Cardiac muscle cell (in vitro differentiated cells and primary cell): ENCODE measurements around the gene KNTC1. TPM values are rescaled to one million over a fixed set of nuclear protein-coding genes. Genes with fewer than 3 reads are reported as not detected.

Source experiments
- DNase-seq, 2 donors: peaks; one replicate each; pipeline versions ENCODE4 v3.0.0 to v3.0.0-alpha.2; 2010 to 2017; ENCODE audit warnings: low read depth in 1 of 2, low spot score in 1 of 2
- H3K27ac ChIP-seq: fragments of 200-600 bp; sonication (generic); 2 replicates; pipeline ENCODE4 v1.5.1; 2016
- H3K27me3 ChIP-seq: fragments of 200-600 bp; sonication (generic); 2 replicates; pipeline ENCODE4 v1.6.0; 2016; ENCODE audit warnings: control low read depth
- H3K36me3 ChIP-seq: fragments of 200-600 bp; sonication (generic); 2 replicates; pipeline ENCODE4 v1.5.1; 2016; ENCODE audit warnings: control low read depth
- H3K4me1 ChIP-seq: fragments of 200-600 bp; sonication (generic); 2 replicates; pipeline ENCODE4 v1.8.1; 2017; ENCODE audit warnings: low read depth, mild to moderate bottlenecking, mixed run types
- H3K4me3 ChIP-seq: fragments of 200-600 bp; sonication (generic); 2 replicates; pipeline ENCODE4 v1.5.1; 2016; ENCODE audit warnings: mild to moderate bottlenecking
- H3K9me3 ChIP-seq: fragments of 200-600 bp; sonication (generic); 2 replicates; pipeline ENCODE4 v1.5.1; 2017; ENCODE audit warnings: low read depth, mild to moderate bottlenecking, control low read depth
- CTCF ChIP-seq: IDR thresholded peaks from 2 replicates; pipeline ENCODE4 v1.5.1; 2012; ENCODE audit warnings: low read depth, mild to moderate bottlenecking, low read length
- polyA plus RNA-seq: library from polyadenylated mRNA; unstranded; fragments of >200 nt; fragmentation: Nextera tagmentation; extraction: Ambion mirVana; gene quantifications from 2 replicates; pipeline ENCODE4 v1.2.1, GENCODE V29; 2016
- total RNA-seq: library from RNA; depleted of rRNA; stranded (reverse); fragments of >200 nt; gene quantifications from 2 replicates; pipeline ENCODE4 v1.2.3, GENCODE V29; 2016

Gene KNTC1
- total and polyA plus RNA-seq, 2 experiments from 2014 or later = 18.1 to 24.3 TPM

GRCh38 chr12:122596838-122597237, 69.8 kb downstream of the KNTC1 start:
- Histone ChIP-seq H3K36me3 (peaks cover 5% of the 10 kb centered on the region), H3K9me3 (no peaks in the 10 kb centered on the region), H3K27ac (no peak overlapping the region), H3K4me1 (no peaks in the 10 kb centered on the region), H3K4me3 (no peak overlapping the region), H3K27me3 (no peaks in the 10 kb centered on the region)
- DNase-seq = no peak
- no peak for TF ChIP-seq CTCF

- Histone ChIP-seq H3K27ac (no peak overlapping the region), H3K36me3 (peaks cover 3% of the 10 kb centered on the region), H3K4me3 (no peak overlapping the region), H3K9me3 (no peaks in the 10 kb centered on the region), H3K27me3 (no peaks in the 10 kb centered on the region), H3K4me1 (no peaks in the 10 kb centered on the region)
- DNase-seq = no peak
- no peak for TF ChIP-seq CTCF
Measured at GRCh38 chr12:122602456-122602855, 75.4 kb downstream of the KNTC1 start.

- H3K9me3 ChIP-seq = no peaks in the 10 kb centered on the region
- H3K4me1 ChIP-seq = no peaks in the 10 kb centered on the region
- H3K4me3 ChIP-seq = no peak overlapping the region
- H3K27ac ChIP-seq = no peak overlapping the region
- no peaks in the 10 kb centered on the region for H3K27me3 ChIP-seq
- DNase-seq = no peak
- TF ChIP-seq CTCF = no peak
- H3K36me3 ChIP-seq = peaks cover 3% of the 10 kb centered on the region
Measured at GRCh38 chr12:122604993-122605392, 77.9 kb downstream of the KNTC1 start.

- DNase-seq = no peak
- Histone ChIP-seq H3K27ac (no peak overlapping the region), H3K36me3 (peaks cover 10% of the 10 kb centered on the region), H3K4me1 (no peaks in the 10 kb centered on the region), H3K27me3 (no peaks in the 10 kb centered on the region), H3K9me3 (no peaks in the 10 kb centered on the region), H3K4me3 (no peak overlapping the region)
- no peak for TF ChIP-seq CTCF
Measured at GRCh38 chr12:122609732-122610131, 82.7 kb downstream of the KNTC1 start.

GRCh38 chr12:122610207-122610606, 83.2 kb downstream of the KNTC1 start:
- TF ChIP-seq CTCF = no peak
- no peak for DNase-seq
- Histone ChIP-seq H3K36me3 (peaks cover 9% of the 10 kb centered on the region), H3K4me1 (no peaks in the 10 kb centered on the region), H3K27me3 (no peaks in the 10 kb centered on the region), H3K9me3 (no peaks in the 10 kb centered on the region), H3K4me3 (no peak overlapping the region), H3K27ac (no peak overlapping the region)

- Histone ChIP-seq H3K9me3 (no peaks in the 10 kb centered on the region), H3K4me3 (no peak overlapping the region), H3K4me1 (no peaks in the 10 kb centered on the region), H3K27me3 (no peaks in the 10 kb centered on the region), H3K27ac (no peak overlapping the region), H3K36me3 (peaks cover 7% of the 10 kb centered on the region)
- no peak for DNase-seq
- no peak for TF ChIP-seq CTCF
Measured at GRCh38 chr12:122610911-122611310, 83.9 kb downstream of the KNTC1 start.
